GM12891 (cell line): ENCODE data around the gene ZNF316.

Source experiments
- POLR2A ChIP-seq: IDR thresholded peaks from 2 replicates; pipeline ENCODE4 v1.6.1; 2011; ENCODE audit warnings: low read depth, low read length, control low read depth
- TAF1 ChIP-seq: IDR thresholded peaks from 2 replicates; pipeline ENCODE4 v1.6.1; 2011; ENCODE audit warnings: low read depth, low read length, control low read depth

DNA sequence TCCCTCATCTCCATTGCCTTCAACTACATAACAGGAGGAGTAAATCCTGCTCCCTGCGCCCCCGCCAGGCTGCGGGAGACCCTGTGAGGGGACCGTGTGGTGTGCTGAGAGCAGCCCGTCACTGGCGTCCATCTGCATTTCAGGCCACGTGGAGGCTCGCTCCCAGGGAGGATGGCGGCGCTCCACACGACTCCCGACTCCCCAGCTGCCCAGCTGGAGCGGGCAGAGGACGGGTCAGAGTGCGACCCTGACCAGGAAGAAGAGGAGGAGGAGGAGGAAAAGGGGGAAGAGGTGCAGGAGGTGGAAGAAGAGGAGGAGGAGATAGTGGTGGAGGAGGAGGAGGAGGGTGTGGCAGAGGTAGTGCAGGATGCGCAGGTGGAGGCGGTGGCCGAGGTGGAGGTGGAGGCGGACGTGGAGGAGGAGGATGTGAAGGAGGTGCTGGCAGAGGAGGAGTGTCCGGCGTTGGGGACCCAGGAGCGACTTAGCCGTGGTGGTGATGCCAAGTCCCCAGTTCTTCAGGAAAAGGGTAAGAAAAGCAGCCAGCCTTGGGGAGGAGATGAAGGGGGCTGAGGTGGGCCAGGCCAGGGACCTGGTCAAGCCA lies 5.2 kb downstream of the ZNF316 start:
- no peak for TF ChIP-seq POLR2A
- TF ChIP-seq TAF1 = no peak
